HG02759 (cell line): ENCODE data around the gene GRIK4.

Experiments used
- ATAC-seq: cut with Tn5 transposase; IDR thresholded peaks from one replicate; pipeline ENCODE4 v1.9.1; 2021; ENCODE audit warnings: mild to moderate bottlenecking, moderate library complexity; ENCODE audit not compliant: unreplicated experiment

GRIK4 gene

GRCh38 chr11:120898568-120898967 is 387.0 kb downstream of the GRIK4 start:
- ATAC-seq = no peak

DNA sequence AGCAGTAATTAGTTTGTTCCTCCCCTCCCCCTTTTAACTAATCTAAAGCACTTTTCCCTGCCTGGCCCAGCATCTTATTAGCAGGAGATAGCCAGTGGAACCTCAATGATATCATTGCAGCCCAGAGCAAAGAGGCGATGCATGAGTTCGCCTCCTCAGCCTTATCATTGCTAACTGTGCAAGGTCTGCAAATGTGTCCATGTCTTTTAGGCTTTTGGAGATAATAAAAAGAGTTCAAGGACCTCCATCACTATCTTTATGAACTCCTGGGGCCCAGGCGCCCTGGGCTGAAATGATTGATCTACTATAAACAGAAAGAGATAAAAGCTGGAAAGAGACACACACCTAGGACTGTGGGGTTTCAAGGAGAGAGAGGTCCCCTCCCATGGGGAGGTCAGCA is 388.2 kb downstream of the GRIK4 start:
- ATAC-seq = no peak

GRCh38 chr11:120900643-120901042 is 389.1 kb downstream of the GRIK4 start:
- no peak for ATAC-seq

GRCh38 chr11:120903686-120904085 is 392.1 kb downstream of the GRIK4 start:
- ATAC-seq = no peak

- ATAC-seq = no peak
Measured at GRCh38 chr11:120904116-120904515, 392.6 kb downstream of the GRIK4 start.

GRCh38 chr11:120906766-120907165 is 395.2 kb downstream of the GRIK4 start:
- no peak for ATAC-seq

DNA sequence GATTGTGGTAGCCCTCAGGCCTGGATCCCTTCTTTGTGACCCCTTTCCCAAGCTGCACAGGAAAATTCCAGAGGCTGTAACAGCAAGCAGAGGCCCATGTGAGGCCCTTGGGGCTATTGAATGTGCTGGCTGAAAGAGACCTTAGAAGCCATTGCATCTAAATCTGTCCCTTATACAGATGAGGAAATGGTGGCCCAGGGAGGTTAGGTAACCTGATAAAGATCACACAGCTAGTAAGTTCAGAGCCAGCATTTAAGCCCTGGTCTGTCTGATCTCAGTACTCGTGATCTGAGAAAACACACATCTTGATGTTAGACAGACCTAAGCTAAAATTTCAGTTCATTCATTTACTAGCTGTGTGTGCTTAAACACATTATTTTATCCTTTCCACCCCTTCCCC is 396.4 kb downstream of the GRIK4 start:
- ATAC-seq = no peak

DNA sequence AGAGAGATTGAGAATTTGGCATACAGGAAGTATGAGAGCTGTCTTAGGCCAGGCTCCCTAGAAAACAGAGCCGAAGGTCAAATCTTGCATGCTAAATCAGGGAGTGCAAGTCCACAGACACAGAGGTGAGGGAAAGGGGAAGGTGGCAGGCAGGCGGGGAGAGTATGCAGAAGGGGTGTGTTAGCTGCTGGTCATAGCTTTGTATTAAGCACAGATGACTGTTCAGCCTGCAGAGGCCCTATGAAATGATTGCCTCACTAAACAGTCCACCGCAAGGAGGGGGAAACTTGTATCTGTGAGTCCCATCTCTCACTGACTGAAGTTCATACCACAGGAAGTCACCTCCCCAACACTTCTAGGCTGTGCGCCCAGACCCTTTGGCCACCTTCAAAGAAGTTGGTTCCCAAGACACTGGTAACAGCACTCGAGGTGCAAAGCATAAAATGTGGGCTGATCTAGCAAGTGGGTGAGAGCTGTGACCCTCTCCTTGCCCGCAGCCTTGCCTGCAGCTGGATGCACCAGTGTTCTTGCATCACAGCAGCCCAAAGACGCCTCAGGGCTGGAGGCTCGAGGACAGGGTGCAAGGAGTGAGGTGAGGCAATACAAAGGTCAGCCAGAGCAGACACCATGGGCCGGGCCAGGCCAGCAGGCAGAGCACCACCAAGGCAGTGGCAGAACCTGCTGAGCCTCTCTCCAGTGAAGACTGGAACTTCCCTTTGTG is 397.1 kb downstream of the GRIK4 start:
- no peak for ATAC-seq

DNA sequence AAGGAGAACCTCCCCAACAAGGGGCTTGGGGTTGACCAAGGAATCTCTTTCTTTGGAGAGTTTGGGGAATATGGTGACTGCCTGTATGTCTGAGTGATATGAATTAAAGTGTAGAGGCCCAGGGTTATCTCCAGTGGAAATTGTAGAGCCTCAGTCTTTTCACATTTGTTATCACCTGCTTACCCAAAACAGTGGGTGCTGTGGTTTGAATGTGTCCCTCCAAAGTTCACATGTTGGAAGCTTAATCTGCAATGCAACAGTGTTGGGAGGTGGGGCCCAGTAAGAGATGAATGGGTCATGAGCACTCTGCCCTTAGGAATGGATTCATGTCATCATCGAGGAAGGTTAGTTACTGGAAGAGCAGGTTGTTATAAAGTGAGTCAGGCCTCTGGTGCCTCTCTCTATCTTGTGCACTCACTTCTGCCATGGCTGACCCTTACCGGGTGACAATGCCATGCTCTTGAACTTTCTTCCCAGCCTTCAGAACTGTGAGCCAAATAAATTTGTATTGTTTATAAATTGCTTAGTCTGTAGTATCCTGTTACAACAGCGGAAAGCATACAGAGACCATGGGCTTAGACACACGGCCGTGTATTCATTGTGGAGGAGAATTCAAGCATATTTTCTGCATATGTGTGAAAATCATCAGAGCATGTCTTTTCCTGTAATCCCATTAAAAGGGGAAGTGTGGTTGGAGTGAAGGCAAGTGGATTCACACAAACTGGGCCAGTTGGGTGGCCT is 398.3 kb downstream of the GRIK4 start:
- no peak for ATAC-seq

- ATAC-seq = no peak
Measured at GRCh38 chr11:120911943-120912342, 400.4 kb downstream of the GRIK4 start.

GRCh38 chr11:120912504-120912903 is 401.0 kb downstream of the GRIK4 start:
- no peak for ATAC-seq

DNA sequence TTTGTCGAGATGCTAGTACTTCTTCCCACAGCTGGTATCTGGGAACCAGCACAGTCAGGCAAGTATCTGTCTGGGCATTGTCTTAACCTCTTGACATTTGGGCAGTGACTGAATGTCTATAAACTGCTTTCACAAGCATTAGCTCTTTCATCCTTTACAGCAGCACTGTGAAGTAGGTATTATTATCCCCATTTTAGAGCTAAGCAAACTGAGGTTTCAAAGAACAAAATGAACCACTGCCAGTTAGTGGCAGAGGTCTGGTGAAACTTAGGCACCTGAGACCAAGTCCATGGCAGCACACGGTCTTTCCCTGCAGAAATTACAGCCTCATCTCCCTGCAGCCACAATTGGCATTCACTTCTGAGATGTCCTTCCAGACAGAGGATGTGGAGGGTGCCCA is 401.4 kb downstream of the GRIK4 start:
- ATAC-seq = no peak

DNA sequence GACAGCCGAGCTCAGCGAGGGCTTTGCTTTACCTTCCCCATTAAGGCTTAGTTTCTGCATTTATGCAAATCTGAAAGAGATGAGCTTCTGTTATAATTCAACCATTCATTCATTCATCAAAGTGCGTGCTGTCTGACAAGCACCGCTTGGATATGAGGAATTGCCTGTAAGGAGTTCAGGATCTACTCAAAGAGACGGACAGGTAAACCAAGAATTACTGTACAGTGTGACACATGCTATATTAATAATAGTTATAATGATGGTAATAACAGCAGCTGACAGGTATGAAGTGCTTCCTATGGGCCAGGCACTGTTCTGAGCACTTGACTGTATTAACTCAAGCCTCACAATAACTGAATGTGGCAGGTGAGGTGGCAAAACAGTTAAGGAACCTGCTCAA is 402.5 kb downstream of the GRIK4 start:
- no peak for ATAC-seq

GRCh38 chr11:120914601-120915000 is 403.1 kb downstream of the GRIK4 start:
- no peak for ATAC-seq

GRCh38 chr11:120917559-120918239 is 406.2 kb downstream of the GRIK4 start:
- ATAC-seq = no peak

DNA sequence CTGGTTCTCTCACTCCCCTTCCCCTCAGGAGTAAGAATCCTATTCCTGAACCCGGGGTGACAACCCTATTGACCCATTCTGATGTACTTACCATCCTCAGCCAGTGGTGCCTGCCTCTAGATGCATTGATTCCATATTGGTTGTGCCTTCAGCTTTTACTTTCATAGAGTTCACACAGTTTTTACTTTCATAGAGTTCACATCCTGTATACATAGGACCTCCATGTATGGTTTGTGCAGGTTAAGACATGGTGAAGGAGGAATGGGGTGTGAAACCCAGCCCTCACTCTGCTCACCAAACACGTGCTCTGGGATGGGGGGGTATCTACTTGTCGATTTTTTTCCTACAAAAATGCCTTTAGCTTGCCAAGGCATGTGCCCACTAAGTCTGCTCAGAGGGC is 406.7 kb downstream of the GRIK4 start:
- no peak for ATAC-seq

GRCh38 chr11:120919045-120919444 is 407.5 kb downstream of the GRIK4 start:
- ATAC-seq = no peak

- ATAC-seq = no peak
Measured at GRCh38 chr11:120919566-120919965, 408.0 kb downstream of the GRIK4 start.

- ATAC-seq = no peak
Measured at GRCh38 chr11:120923866-120924508, 412.4 kb downstream of the GRIK4 start.

GRCh38 chr11:120925944-120926343 is 414.4 kb downstream of the GRIK4 start:
- ATAC-seq = peak; percentile 96

DNA sequence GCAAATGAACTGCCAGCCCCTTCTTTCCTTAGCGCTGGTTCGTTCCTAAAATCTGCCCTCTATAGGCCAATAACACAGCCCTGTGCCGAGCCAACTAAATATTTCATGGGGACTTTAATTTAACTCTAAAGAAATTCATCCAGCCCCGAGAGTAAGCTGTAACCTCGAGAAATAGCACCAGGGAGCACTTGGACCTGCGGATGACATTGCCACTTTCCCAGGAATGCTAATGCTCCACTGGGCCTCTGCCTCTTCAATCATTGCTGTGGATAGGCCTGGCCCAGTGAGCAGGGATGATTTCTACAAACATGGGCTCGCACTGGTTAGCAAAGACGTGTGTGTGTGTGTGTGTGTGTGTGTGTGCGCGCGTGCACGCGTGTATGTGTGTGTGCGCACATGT is 417.1 kb downstream of the GRIK4 start:
- ATAC-seq = no peak
